Lung (tissue), 12 donors: ENCODE measurements around the gene TRIB2. TPM values are rescaled to one million over a fixed set of nuclear protein-coding genes. Genes with fewer than 3 reads are reported as not detected.

Source experiments
- ATAC-seq: fragments of 200-7000 bp; cut with Tn5 transposase; one replicate; pipeline ENCODE4 v1.9.1; 2020; ENCODE audit warnings: moderate number of reproducible peaks; ENCODE audit not compliant: insufficient read depth, low FRiP score
- DNase-seq, 3 donors: peaks; one replicate each; pipeline ENCODE4 v3.0.0-alpha.2; 2013 to 2017
- H3K27ac ChIP-seq, 2 donors: one replicate each; pipeline ENCODE4 v1.5.1; 2013; ENCODE audit warnings: mild to moderate bottlenecking in 2 of 2, moderate library complexity in 2 of 2, control low read depth in 1 of 2, inconsistent platforms in 1 of 2, low read depth in 1 of 2, low read length in 1 of 2
- H3K27me3 ChIP-seq, 3 donors: one replicate each; pipeline ENCODE4 v1.5.1; 2013; ENCODE audit warnings: low read length in 2 of 3; ENCODE audit not compliant: control insufficient read depth in 3 of 3, insufficient read depth in 3 of 3
- H3K36me3 ChIP-seq, 4 donors: one replicate each; pipeline ENCODE4 v1.5.1; 2013; ENCODE audit warnings: low read length in 4 of 4, mild to moderate bottlenecking in 1 of 4, moderate library complexity in 1 of 4; ENCODE audit not compliant: control insufficient read depth in 4 of 4, insufficient read depth in 4 of 4
- H3K4me1 ChIP-seq, 5 donors: one replicate each; pipeline ENCODE4 v1.5.1; 2013; ENCODE audit warnings: low read length in 5 of 5, mild to moderate bottlenecking in 2 of 5, moderate library complexity in 1 of 5; ENCODE audit not compliant: control insufficient read depth in 5 of 5, insufficient read depth in 5 of 5
- H3K4me3 ChIP-seq: one replicate; pipeline ENCODE4 v1.5.1; 2013; ENCODE audit warnings: mild to moderate bottlenecking, control low read depth, moderate library complexity
- H3K9ac ChIP-seq, 2 donors: one replicate each; pipeline ENCODE4 v1.5.1; 2013; ENCODE audit warnings: low read length in 2 of 2, control low read depth in 1 of 2; ENCODE audit not compliant: insufficient read depth in 1 of 2
- H3K9me3 ChIP-seq, 4 donors: one replicate each; pipeline ENCODE4 v1.5.1; 2013; ENCODE audit warnings: low read length in 3 of 4, mild to moderate bottlenecking in 1 of 4, moderate library complexity in 1 of 4; ENCODE audit not compliant: control insufficient read depth in 4 of 4, insufficient read depth in 3 of 4
- CTCF ChIP-seq: IDR thresholded peaks from 2 replicates; pipeline ENCODE4 v1.5.1; 2012; ENCODE audit warnings: mild to moderate bottlenecking; ENCODE audit errors: control extremely low read depth, extremely low read depth
- WGBS, 2 donors: extraction: QIAGEN DNeasy Blood & Tissue Kit; methylation state at CpG; one replicate each; pipeline ENCODE4 v1.1.7; 2013; 5-methylcytosine and 5-hydroxymethylcytosine counted together
- polyA plus RNA-seq, 2 donors: library from polyadenylated mRNA; stranded (reverse); fragments of 200-250 nt; gene quantifications; one replicate each; pipeline ENCODE4 v1.2.1, GENCODE V29; 2013
- total RNA-seq, 2 donors: library from RNA; depleted of rRNA in 1 of 2; stranded (reverse); fragments of >200 nt in 1 of 2; gene quantifications; one replicate each; pipeline ENCODE4 v1.2.1, GENCODE V29; 2014 to 2021
- donor health status: control.
- donor health status: control.
- donor health status: Bipolar disorder and iron deficiency.
- donor health status: healthy.
- donor health status: DM: yes; HTN: yes; CAD: no.

The TRIB2 gene
- total and polyA plus RNA-seq, 4 donors = 21.3 to 83.6 (median 38.5) TPM

- Histone ChIP-seq H3K9me3 (peaks cover 0 to 4% (median 0%) of the 10 kb centered on the region in 4 donors), H3K27me3 (no peaks in the 10 kb centered on the region), H3K36me3 (no peaks in the 10 kb centered on the region), H3K27ac (no peak overlapping the region), H3K4me3 (no peak overlapping the region), H3K9ac (no peak overlapping the region), H3K4me1 (peaks cover 0 to 2% (median 0%) of the 10 kb centered on the region in 5 donors)
- WGBS, 2 donors = 83% methylated on average over 1 of the region's 1 CpG
- ATAC-seq (no peak), DNase-seq (no peak)
- TF ChIP-seq CTCF = no peak
These were observed 59.8 kb downstream of the TRIB2 start for GRCh38 chr2:12776521-12776961.

GRCh38 chr2:12778369-12778768 is 61.6 kb downstream of the TRIB2 start:
- ATAC-seq = no peak
- H3K4me3 ChIP-seq = no peak overlapping the region
- no peaks in the 10 kb centered on the region for H3K36me3 ChIP-seq
- DNase-seq = peak; percentile 62 to 76 (median 73)
- no peak overlapping the region for H3K9ac ChIP-seq
- peaks cover 0 to 4% (median 0%) of the 10 kb centered on the region in 4 donors for H3K9me3 ChIP-seq
- peaks cover 0 to 2% (median 0%) of the 10 kb centered on the region in 5 donors for H3K4me1 ChIP-seq
- 71 to 75% methylated on average over 6 of the region's 6 CpGs for WGBS, 2 donors
- no peaks in the 10 kb centered on the region for H3K27me3 ChIP-seq
- no peak overlapping the region for H3K27ac ChIP-seq
- no peak for TF ChIP-seq CTCF

GRCh38 chr2:12778811-12779579 is 62.3 kb downstream of the TRIB2 start:
- Histone ChIP-seq H3K4me1 (no peaks in the 10 kb centered on the region), H3K4me3 (no peak overlapping the region), H3K9me3 (peaks cover 0 to 4% (median 0%) of the 10 kb centered on the region in 4 donors), H3K27ac (no peak overlapping the region), H3K36me3 (no peaks in the 10 kb centered on the region), H3K27me3 (no peaks in the 10 kb centered on the region), H3K9ac (no peak overlapping the region)
- WGBS, 2 donors = 90% methylated on average over 12 of the region's 12 CpGs
- TF ChIP-seq CTCF = no peak
- ATAC-seq = no peak
- no peak for DNase-seq
